Astrocyte of the cerebellum (primary cell): Measurements from ENCODE around the gene PDSS2.

Experiments used
- DNase-seq: peaks from one replicate; pipeline ENCODE4 v3.0.0-alpha.2; 2011; ENCODE audit warnings: low read depth
- H3K4me3 ChIP-seq: 2 replicates; pipeline ENCODE4 v1.5.1; 2011; ENCODE audit warnings: mild to moderate bottlenecking, low read depth, low read length, moderate library complexity
- CTCF ChIP-seq: IDR thresholded peaks from 2 replicates; pipeline ENCODE4 v1.5.1; 2012; ENCODE audit warnings: low read length, low read depth, moderate library complexity, mild to moderate bottlenecking; ENCODE audit errors: missing control alignments
- in situ Hi-C: cut with HindIII; loops from 2 replicates; pipeline ENCODE4 v1.10.0; 2017; ENCODE audit warnings: low sequenced_read_pairs

Gene PDSS2

GRCh38 chr6:107156617-107157016 is 302.7 kb downstream of the PDSS2 start:
- in situ Hi-C loops: no loop called here
- DNase-seq: no peak
- H3K4me3 ChIP-seq: no peak overlapping the region
- no peak for TF ChIP-seq CTCF

DNA sequence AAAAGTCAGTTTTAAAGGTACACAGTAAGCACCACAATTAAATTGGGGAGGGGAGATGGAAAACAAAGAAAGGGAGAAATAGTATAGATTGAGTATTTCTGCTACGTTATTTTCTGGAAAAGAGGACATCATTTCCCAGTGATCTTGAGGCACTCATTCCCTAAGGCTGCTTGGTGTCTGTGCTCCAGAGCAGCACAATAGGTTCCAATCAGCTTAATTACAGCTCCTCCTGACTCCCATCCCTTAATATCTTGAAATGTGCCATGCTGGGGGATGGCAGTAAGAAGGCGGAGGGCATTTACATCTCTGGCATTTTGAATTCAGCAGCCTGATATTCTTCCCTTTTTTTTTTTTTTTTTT is 304.6 kb downstream of the PDSS2 start:
- H3K4me3 ChIP-seq: no peak overlapping the region
- in situ Hi-C loops: no loop called here
- DNase-seq: no peak
- TF ChIP-seq CTCF: no peak

- DNase-seq: no peak
- H3K4me3 ChIP-seq: no peak overlapping the region
- in situ Hi-C loops: no loop called here
- TF ChIP-seq CTCF: no peak
Observed at GRCh38 chr6:107154131-107154800, 305.1 kb downstream of the PDSS2 start.

- no peak for DNase-seq
- in situ Hi-C loops: no loop called here
- H3K4me3 ChIP-seq: no peak overlapping the region
- no peak for TF ChIP-seq CTCF
Observed at GRCh38 chr6:107152638-107153430, 306.5 kb downstream of the PDSS2 start.

- DNase-seq: no peak
- H3K4me3 ChIP-seq: no peak overlapping the region
- TF ChIP-seq CTCF: no peak
- in situ Hi-C loops: no loop called here
Observed at GRCh38 chr6:107144666-107145065, 314.7 kb downstream of the PDSS2 start.

DNA sequence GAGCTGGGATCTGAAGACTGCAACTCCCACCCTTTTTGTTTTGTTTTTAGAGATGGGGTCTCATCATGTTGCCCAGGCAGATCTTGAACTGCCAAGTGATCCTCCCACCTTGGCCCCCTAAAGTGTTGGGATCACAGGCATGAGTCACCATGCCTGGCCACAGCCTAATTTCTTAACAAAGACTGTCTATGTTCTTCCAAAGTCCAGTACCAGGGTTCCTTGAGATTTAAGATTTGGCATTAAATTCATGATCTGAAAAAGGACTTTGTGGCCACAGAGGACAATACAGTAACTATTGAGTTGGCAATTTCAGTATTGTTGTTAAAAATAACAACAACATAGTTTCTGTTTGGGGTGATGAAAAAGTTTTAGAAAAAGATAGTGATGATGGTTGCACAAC is 315.4 kb downstream of the PDSS2 start:
- no peak overlapping the region for H3K4me3 ChIP-seq
- no peak for DNase-seq
- in situ Hi-C loops: no loop called here
- TF ChIP-seq CTCF: no peak
